Activated CD8-positive, alpha-beta memory T cell treated with anti-CD3 and anti-CD28 coated beads for 24 hours (primary cell): Measurements from ENCODE around the gene ATF7IP.
A peak's percentile ranks its signal among the peaks of the same experiment; 100 is the strongest.

Experiments used
- DNase-seq: peaks from one replicate; pipeline ENCODE4 v3.0.0-alpha.2; 2020

ATF7IP gene

GRCh38 chr12:14416658-14417057, 51.2 kb downstream of the ATF7IP start:
- no peak for DNase-seq

- DNase-seq: peak; percentile 64
Observed at GRCh38 chr12:14417715-14418114, 52.2 kb downstream of the ATF7IP start.

- DNase-seq: no peak
Observed at GRCh38 chr12:14418451-14418890, 53.0 kb downstream of the ATF7IP start.

- no peak for DNase-seq
Observed at GRCh38 chr12:14422516-14423230, 57.2 kb downstream of the ATF7IP start.

DNA sequence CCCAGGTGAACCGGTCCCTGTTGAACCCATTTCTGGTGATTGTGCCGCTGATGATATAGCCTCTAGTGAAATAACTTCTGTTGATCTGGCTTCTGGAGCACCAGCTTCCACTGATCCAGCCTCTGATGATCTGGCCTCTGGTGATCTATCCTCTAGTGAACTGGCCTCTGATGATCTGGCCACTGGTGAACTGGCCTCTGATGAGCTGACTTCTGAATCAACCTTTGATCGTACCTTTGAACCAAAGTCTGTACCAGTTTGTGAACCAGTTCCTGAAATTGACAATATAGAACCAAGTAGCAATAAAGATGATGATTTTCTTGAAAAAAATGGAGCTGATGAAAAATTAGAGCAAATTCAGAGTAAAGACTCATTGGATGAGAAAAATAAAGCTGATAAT, 59.1 kb downstream of the ATF7IP start:
- DNase-seq: no peak

DNA sequence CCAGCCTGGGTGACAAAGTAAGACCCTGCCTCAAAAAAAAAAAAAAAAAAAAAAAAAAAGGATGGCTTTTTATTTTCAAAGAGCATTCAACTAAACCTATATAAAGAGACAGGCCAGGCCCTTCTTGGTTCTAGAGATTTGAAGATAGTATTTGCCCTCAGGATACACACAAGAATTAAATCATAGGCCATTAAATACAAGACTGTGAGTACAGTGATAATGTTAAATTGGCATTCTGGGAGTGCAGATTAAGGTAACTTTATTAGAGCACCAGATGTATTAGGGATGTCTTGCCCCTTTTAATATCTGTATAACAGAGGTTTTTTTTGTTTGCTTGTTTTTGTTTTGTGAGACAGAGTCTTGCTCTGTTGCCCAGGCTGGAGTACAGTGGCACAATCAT, 61.3 kb downstream of the ATF7IP start:
- DNase-seq: no peak

GRCh38 chr12:14427929-14428328, 62.4 kb downstream of the ATF7IP start:
- no peak for DNase-seq

DNA sequence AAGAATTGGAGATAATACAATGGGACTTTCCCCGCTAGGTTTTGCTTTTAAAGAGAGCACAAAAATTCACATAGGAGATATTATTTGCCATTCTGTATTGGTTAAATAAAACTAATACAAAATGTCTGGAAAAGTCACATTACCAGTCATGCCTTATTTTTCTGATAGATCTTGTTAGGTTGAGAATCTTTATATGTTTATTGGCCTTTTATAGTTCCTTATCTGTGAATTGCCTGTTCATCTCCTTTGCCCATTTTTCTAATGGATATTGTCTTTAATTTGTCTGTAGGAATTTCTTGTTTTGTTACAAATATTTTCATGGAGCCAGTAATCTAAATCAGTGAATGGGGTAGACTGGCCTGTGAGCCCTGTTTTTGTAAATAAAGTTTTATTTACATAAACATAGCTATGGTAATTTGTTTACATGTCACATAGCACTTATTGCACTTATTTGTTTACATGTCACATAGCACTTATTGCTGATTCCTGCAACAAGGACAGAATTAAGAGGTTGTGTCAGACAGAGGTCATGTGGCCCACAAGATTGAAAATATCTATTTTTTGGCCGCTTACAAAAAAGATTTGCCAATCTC, 65.0 kb downstream of the ATF7IP start:
- DNase-seq: no peak

- no peak for DNase-seq
Observed at GRCh38 chr12:14431975-14432374, 66.5 kb downstream of the ATF7IP start.

GRCh38 chr12:14435627-14436026, 70.1 kb downstream of the ATF7IP start:
- DNase-seq: no peak

- DNase-seq: no peak
Observed at GRCh38 chr12:14442221-14442881, 76.9 kb downstream of the ATF7IP start.

- no peak for DNase-seq
Observed at GRCh38 chr12:14443531-14443930, 78.0 kb downstream of the ATF7IP start.

DNA sequence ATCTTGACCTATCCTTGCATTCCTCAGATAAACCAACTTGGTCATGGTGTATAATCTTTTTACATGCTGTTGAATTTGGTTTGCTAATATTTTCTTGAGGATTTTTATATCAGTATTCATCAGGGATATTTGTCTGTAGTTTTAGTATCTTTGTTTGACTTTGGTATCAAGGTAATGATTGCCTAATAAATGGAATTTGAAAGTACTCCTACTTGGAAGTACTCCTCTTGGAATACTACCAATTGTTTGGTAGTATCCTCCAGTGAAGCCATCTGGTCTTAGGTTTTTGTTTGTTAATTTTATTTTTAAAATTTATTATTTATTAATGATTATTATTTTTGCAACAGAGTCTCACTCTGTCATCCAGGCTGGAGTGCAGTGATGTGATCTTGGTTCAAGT, 85.0 kb downstream of the ATF7IP start:
- DNase-seq: no peak

DNA sequence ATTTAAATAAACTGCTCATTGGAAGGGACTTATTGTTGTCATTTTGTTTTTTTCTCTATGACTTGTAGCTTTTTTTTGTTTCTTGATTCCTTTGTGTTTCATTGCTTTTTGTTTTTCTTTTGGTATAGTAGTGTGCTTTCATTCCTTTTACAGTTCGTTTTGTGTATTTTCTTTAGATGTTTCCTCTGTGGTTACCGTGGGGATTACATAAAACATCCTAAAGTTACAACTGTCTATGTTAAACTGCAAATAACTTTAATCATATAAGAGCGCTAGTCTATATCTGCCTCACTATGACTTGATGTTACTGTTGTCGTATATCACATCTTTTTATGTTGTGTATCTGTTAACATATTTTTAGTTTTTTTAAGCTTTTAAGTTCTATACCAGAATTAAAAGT, 86.9 kb downstream of the ATF7IP start:
- DNase-seq: no peak

DNA sequence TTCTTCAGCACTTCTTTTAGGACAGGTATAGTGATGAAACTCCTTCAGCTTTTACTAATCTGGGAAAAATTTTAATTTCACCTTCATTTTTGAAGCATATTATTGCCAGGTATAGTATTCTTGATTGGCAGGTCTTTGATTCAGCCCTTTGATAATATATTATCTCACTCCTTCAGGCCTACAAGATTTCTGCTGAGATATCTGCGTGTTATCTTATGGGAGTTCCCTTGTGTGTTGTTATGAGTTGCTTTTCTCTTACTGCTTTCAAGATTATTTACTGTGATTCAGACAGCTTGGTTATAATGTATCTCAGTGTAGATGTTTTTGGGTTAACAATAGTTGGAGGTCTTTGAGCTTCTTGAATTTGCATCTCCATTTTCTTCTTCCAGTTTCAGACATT, 87.4 kb downstream of the ATF7IP start:
- DNase-seq: no peak

DNA sequence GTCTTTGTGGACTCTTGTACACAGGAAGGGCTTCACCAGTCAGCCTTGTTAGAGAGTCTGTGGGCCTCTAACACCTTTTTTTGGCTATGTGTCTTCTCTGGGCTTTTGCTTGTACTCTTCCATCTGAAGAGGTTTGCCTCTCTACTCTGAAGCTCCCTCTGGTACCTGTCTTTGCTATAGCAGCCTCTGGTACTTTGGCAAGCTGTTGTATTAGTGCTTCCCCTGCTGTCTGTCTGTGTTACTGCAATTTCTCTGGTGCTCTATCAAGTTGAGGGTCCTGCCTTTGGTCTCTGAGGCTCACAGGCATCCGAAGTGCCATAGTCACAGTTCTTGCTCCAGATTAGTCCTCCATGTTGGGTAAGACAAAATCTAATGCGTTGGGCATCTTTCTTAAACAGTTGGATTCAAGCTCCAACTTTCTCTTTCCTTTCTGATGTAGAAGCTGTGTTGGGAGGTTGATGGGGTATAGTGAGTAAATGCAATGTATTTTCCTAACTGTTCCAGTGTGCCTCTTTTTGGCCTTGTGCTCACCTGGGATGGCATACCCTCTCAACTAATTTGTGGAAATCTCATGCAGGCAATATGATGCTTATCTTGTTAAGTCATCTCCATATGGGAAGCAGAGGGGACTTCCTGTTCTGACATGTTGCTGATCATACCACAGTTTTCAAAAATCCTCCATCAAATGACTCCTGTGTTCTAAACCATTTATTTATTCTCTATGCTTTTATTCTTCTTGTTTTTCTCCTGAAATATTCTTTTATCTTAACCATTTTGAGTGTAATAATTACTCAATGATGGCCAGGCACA, 88.8 kb downstream of the ATF7IP start:
- DNase-seq: no peak

- no peak for DNase-seq
Observed at GRCh38 chr12:14460212-14460841, 94.8 kb downstream of the ATF7IP start.

DNA sequence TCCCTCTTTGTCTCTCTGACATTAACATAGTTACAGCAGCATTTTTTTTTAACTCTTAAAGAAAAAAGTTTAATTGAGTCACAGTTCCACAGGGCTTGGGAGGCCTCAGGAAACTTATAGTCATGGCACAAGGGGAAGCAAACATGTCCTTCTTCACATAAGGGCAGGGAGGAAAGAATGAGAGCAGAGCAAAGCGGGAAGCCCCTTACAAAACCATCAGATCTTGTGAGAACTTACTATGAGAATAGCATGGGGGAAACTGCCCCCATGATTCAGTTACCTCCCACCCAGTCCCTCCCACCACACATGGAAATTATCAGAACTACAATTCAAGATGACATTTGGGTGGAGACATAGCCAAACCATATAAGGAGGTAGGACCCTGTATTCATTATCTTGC, 106.0 kb downstream of the ATF7IP start:
- DNase-seq: no peak

DNA sequence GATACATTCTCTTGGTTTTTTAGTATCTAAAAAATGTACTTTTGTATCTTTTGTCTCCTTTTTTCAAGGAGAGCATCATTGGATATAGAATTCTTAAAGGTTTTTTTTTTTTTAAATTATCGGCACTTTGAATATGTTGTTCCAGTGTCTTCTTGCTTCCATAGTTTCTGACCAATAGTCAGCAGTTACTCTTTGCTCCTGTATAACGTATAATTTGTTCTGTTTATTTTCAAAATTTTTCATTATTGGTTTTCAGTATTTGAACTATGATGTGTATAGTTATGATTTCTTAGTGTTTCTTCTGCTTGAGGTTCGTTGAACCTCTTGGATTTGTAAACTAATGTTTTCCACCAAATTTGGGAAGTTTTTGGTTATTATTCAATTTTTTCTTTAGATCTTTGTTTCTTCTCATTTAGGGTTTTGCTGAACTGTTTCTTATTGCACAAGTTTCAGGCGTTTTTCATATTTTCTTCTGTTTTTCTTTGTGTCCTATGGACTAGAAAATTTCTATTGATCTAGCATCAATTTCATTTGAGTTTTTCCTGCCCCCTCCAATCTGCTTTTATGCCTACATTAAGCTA, 108.3 kb downstream of the ATF7IP start:
- no peak for DNase-seq

- no peak for DNase-seq
Observed at GRCh38 chr12:14479004-14479403, 113.5 kb downstream of the ATF7IP start.

DNA sequence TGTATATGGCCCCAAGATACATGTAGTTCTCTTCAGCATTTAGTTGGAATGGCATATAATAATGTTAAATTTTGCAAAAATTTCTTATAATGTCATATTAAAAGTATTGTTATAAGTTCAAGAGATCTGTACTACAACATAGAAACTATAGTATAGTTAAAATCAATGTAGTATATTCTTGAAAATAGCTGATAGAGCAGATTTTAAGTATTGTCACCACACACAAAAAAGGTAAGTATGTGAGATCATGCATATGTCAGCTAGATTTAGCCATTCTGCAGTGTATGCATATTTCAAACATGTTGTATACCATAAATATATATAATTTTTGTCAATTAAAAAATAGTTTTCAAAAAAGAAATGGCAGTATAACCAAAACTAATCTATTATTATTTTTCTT, 115.7 kb downstream of the ATF7IP start:
- no peak for DNase-seq

DNA sequence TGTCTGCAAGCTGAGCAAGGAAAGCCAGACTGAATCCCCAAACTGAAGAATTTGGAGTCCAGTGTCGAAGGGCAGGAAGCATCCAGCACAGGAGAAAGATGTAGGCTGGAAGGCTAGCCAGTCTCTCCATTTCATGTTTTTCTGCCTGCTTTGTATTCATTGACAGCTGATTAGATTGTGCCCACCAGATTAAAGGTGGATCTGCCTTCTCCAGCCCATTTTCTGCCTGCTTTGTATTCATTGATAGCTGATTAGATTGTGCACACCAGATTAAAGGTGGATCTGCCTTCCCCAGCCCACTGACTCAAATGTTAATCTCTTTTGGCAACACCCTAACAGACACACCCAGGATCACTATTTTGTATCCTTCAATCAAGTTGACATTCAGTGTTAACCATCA, 116.9 kb downstream of the ATF7IP start:
- no peak for DNase-seq

DNA sequence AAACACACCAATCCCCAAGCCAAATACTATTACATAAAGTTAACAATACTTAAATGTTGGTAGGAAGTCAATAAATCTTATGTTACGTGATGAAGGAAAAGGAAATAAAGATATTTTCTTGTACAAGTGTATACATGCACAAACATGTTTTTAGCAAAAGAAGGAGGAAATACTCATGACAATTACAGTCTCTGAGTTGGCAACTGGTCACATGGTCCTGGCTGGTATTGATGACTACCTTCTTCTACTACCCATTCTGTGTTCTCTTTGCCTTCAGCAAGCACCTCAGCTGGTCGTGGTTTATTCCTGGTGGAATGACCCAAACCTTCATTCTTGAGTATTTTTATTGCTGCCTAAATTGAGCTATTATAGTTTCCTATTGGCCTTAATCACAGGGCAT, 117.4 kb downstream of the ATF7IP start:
- DNase-seq: no peak
